Kidney (tissue), 14 donors: ENCODE measurements around the gene FAM13A. TPM values are rescaled to one million over a fixed set of nuclear protein-coding genes. Genes with fewer than 3 reads are reported as not detected.

Experiments used
- DNase-seq, 5 donors: peaks; one replicate each; pipeline ENCODE4 v3.0.0-alpha.2; 2013 to 2020
- FAIRE-seq: peaks from 2 replicates; lab custom pipeline; 2012; peaks lifted over from hg19 to GRCh38; lab: Jason Lieb, UNC
- H3K27ac ChIP-seq, 2 donors: one replicate each; pipeline ENCODE4 v1.7.0; 2013; ENCODE audit warnings: low read depth in 2 of 2, low read length in 2 of 2, inconsistent platforms in 1 of 2
- H3K27me3 ChIP-seq: one replicate; pipeline ENCODE4 v1.7.1; 2013; ENCODE audit warnings: low read length, inconsistent platforms; ENCODE audit not compliant: control insufficient read depth, insufficient read depth
- H3K36me3 ChIP-seq, 3 donors: one replicate each; pipeline versions ENCODE4 v1.7.0 to v1.7.1; 2013; ENCODE audit warnings: low read length in 3 of 3, control low read depth in 1 of 3, inconsistent platforms in 1 of 3; ENCODE audit not compliant: insufficient read depth in 3 of 3, control insufficient read depth in 2 of 3
- H3K4me1 ChIP-seq, 3 donors: one replicate each; pipeline versions ENCODE4 v1.7.0 to v1.7.1; 2013; ENCODE audit warnings: low read length in 3 of 3, inconsistent platforms in 1 of 3, low read depth in 1 of 3; ENCODE audit not compliant: control insufficient read depth in 2 of 3, insufficient read depth in 2 of 3
- H3K4me3 ChIP-seq, 3 donors: one replicate each; pipeline versions ENCODE4 v1.7.0 to v1.8.1; 2013; ENCODE audit warnings: low read length in 3 of 3, control low read depth in 1 of 3, inconsistent platforms in 1 of 3
- H3K9ac ChIP-seq, 3 donors: one replicate each; pipeline versions ENCODE4 v1.7.0 to v1.7.1; 2013; ENCODE audit warnings: low read length in 3 of 3, control low read depth in 1 of 3, inconsistent platforms in 1 of 3
- H3K9me3 ChIP-seq, 3 donors: one replicate each; pipeline versions ENCODE4 v1.7.0 to v1.7.1; 2013; ENCODE audit warnings: low read length in 3 of 3, control low read depth in 1 of 3, inconsistent platforms in 1 of 3; ENCODE audit not compliant: control insufficient read depth in 2 of 3, insufficient read depth in 1 of 3
- CTCF ChIP-seq: IDR thresholded peaks from 3 replicates; pipeline ENCODE4 v1.5.1; 2012; ENCODE audit warnings: mild to moderate bottlenecking, moderate library complexity, borderline replicate concordance; ENCODE audit not compliant: insufficient read depth; ENCODE audit errors: extremely low read depth
- intact Hi-C: fragments of 100-400 bp; cut with DNase I; formaldehyde crosslinking; loops from one replicate; pipeline ENCODE4 v1.11.1; 2022
- polyA plus RNA-seq: library from polyadenylated mRNA; stranded (reverse); fragments of 350-450 nt; fragmentation: Illumina TruSeq; extraction: RNeasy Lipid Tissue Mini Kit (QIAGEN cat#74804); gene quantifications from one replicate; pipeline ENCODE4 v1.2.3, GENCODE V29; 2014; ENCODE audit warnings: low read depth, low replicate concordance; ENCODE audit not compliant: insufficient read depth
- total RNA-seq: library from RNA; stranded (reverse); fragmentation: NEBNext Ultra II Directional; extraction: Animal tissue kit (Norgen Biotek cat#: 25700); gene quantifications from one replicate; pipeline ENCODE4 v1.2.1, GENCODE V29; 2021
- donor health status: control.
- donor health status: control.
- donor health status: control.
- donor health status: control.
- donor health status: control.
- donor health status: DM: yes; HTN: yes; CAD: no.
- donor health status: Normal renal cell carcinoma (clear cell type).

FAM13A gene
- total and polyA plus RNA-seq, 2 donors from 2014 or later, result 12.9 to 48.3 TPM

GRCh38 chr4:88725143-88725542 is 331.8 kb downstream of the FAM13A start:
- DNase-seq (no peak), FAIRE-seq (no peak)
- H3K4me3 ChIP-seq, result no peak overlapping the region
- no peak overlapping the region for H3K9ac ChIP-seq
- no peaks in the 10 kb centered on the region for H3K27me3 ChIP-seq
- H3K4me1 ChIP-seq, result no peaks in the 10 kb centered on the region
- H3K27ac ChIP-seq, result no peak overlapping the region
- H3K9me3 ChIP-seq, result no peaks in the 10 kb centered on the region
- H3K36me3 ChIP-seq, result peaks cover 4 to 34% (median 33%) of the 10 kb centered on the region in 3 donors
- intact Hi-C loops, result no loop called here
- TF ChIP-seq CTCF, result no peak

- no peaks in the 10 kb centered on the region for H3K27me3 ChIP-seq
- DNase-seq (no peak), FAIRE-seq (no peak)
- H3K4me3 ChIP-seq, result no peak overlapping the region
- H3K36me3 ChIP-seq, result peaks cover 4 to 34% (median 29%) of the 10 kb centered on the region in 3 donors
- H3K27ac ChIP-seq, result no peak overlapping the region
- H3K9me3 ChIP-seq, result no peaks in the 10 kb centered on the region
- TF ChIP-seq CTCF, result no peak
- no peaks in the 10 kb centered on the region for H3K4me1 ChIP-seq
- H3K9ac ChIP-seq, result no peak overlapping the region
- intact Hi-C loops, result no loop called here
These were observed 332.6 kb downstream of the FAM13A start for GRCh38 chr4:88724406-88724805.

GRCh38 chr4:88722828-88723227 is 334.2 kb downstream of the FAM13A start:
- intact Hi-C loops, result no loop called here
- DNase-seq (no peak), FAIRE-seq (no peak)
- H3K9me3 ChIP-seq, result peaks cover 0 to under 1% (median 0%) of the 10 kb centered on the region in 3 donors
- no peak overlapping the region for H3K27ac ChIP-seq
- no peak overlapping the region for H3K9ac ChIP-seq
- no peaks in the 10 kb centered on the region for H3K27me3 ChIP-seq
- no peak for TF ChIP-seq CTCF
- H3K36me3 ChIP-seq, result peaks cover 2 to 26% (median 22%) of the 10 kb centered on the region in 3 donors
- H3K4me3 ChIP-seq, result no peak overlapping the region
- H3K4me1 ChIP-seq, result no peaks in the 10 kb centered on the region

GRCh38 chr4:88722276-88722780 is 334.7 kb downstream of the FAM13A start:
- Histone ChIP-seq H3K9ac (no peak overlapping the region), H3K9me3 (peaks cover 0 to 4% (median 2%) of the 10 kb centered on the region in 3 donors), H3K36me3 (peaks cover 0 to 23% (median 18%) of the 10 kb centered on the region in 3 donors), H3K4me3 (no peak overlapping the region), H3K27ac (no peak overlapping the region), H3K27me3 (no peaks in the 10 kb centered on the region), H3K4me1 (no peaks in the 10 kb centered on the region)
- TF ChIP-seq CTCF, result no peak
- intact Hi-C loops, result no loop called here
- DNase-seq (no peak), FAIRE-seq (no peak)
